Measurements from ENCODE around the gene TENT5A.

TENT5A gene

GRCh38 chr6:81735756-81736380 lies 16.6 kb downstream of the TENT5A start:
- peak; percentile 59 for DNase-seq (ENCODE audit: low read depth)
- H3K4me3 ChIP-seq (ENCODE audit: low read length) = no peak overlapping the region
- no peak for TF ChIP-seq CTCF (IDR thresholded peaks at IDR 0.05; ENCODE audit: insufficient read depth, low read depth, low read length, missing control alignments)

GRCh38 chr6:81734500-81735150 lies 17.9 kb downstream of the TENT5A start:
- peak; percentile 17 for DNase-seq (ENCODE audit: low read depth)
- no peak for TF ChIP-seq CTCF (IDR thresholded peaks at IDR 0.05; ENCODE audit: insufficient read depth, low read depth, low read length, missing control alignments)
- H3K4me3 ChIP-seq (ENCODE audit: low read length) = no peak overlapping the region

GRCh38 chr6:81734081-81734480 lies 18.4 kb downstream of the TENT5A start:
- peak; percentile 9 for TF ChIP-seq CTCF (IDR thresholded peaks at IDR 0.05; ENCODE audit: insufficient read depth, low read depth, low read length, missing control alignments)
- DNase-seq (ENCODE audit: low read depth) = peak; percentile 16
- H3K4me3 ChIP-seq (ENCODE audit: low read length) = no peak overlapping the region

GRCh38 chr6:81731814-81732213 lies 20.7 kb downstream of the TENT5A start:
- H3K4me3 ChIP-seq (ENCODE audit: low read length) = no peak overlapping the region
- TF ChIP-seq CTCF (IDR thresholded peaks at IDR 0.05; ENCODE audit: insufficient read depth, low read depth, low read length, missing control alignments) = no peak
- DNase-seq (ENCODE audit: low read depth) = no peak

- peak; percentile 18 for DNase-seq (ENCODE audit: low read depth)
- no peak for TF ChIP-seq CTCF (IDR thresholded peaks at IDR 0.05; ENCODE audit: insufficient read depth, low read depth, low read length, missing control alignments)
- no peak overlapping the region for H3K4me3 ChIP-seq (ENCODE audit: low read length)
These were observed 24.5 kb downstream of the TENT5A start for GRCh38 chr6:81727876-81728517.

- no peak for DNase-seq (ENCODE audit: low read depth)
- no peak for TF ChIP-seq CTCF (IDR thresholded peaks at IDR 0.05; ENCODE audit: insufficient read depth, low read depth, low read length, missing control alignments)
- H3K4me3 ChIP-seq (ENCODE audit: low read length) = no peak overlapping the region
These were observed 27.4 kb downstream of the TENT5A start for GRCh38 chr6:81725127-81725526.

Data from epithelial cell of esophagus (primary cell).